GM23338 (cell line): ENCODE results near the gene BBS4. TPM values are rescaled to one million over a fixed set of nuclear protein-coding genes. Genes with fewer than 3 reads are reported as not detected.

Experiments
- ATAC-seq: fragments of 200-7000 bp; cut with Tn5 transposase; 3 replicates; pipeline ENCODE4 v1.9.1; 2020
- DNase-seq: peaks from one replicate; pipeline ENCODE4 v3.0.0-alpha.2; 2015; ENCODE audit warnings: low spot score
- H2AFZ ChIP-seq: fragments of 200-600 bp; sonication (generic); 2 replicates; pipeline ENCODE4 v1.8.0; 2016; ENCODE audit warnings: antibody characterized with exemption, mild to moderate bottlenecking, moderate library complexity
- H3F3A ChIP-seq: fragments of 200-600 bp; sonication (generic); replicated peaks from 2 replicates; pipeline ENCODE4 v1.8.0; 2017; ENCODE audit warnings: antibody characterized with exemption, mixed run types, low read depth
- H3K27ac ChIP-seq: fragments of 200-600 bp; sonication (generic); 2 replicates; pipeline ENCODE4 v1.6.1; 2016; ENCODE audit warnings: low read depth
- H3K27me3 ChIP-seq: fragments of 200-600 bp; sonication (generic); 2 replicates; pipeline ENCODE4 v1.8.0; 2016; ENCODE audit warnings: mild to moderate bottlenecking, mixed run types, moderate library complexity; ENCODE audit not compliant: insufficient read depth
- H3K36me3 ChIP-seq: fragments of 200-600 bp; sonication (generic); 2 replicates; pipeline ENCODE4 v1.8.0; 2016; ENCODE audit warnings: mild to moderate bottlenecking; ENCODE audit not compliant: insufficient read depth
- H3K4me1 ChIP-seq: fragments of 200-600 bp; sonication (generic); 2 replicates; pipeline ENCODE4 v1.8.0; 2016; ENCODE audit warnings: mild to moderate bottlenecking, moderate library complexity; ENCODE audit not compliant: insufficient read depth
- H3K4me2 ChIP-seq: fragments of 200-600 bp; sonication (generic); 2 replicates; pipeline ENCODE4 v1.7.1; 2017; ENCODE audit warnings: mixed run types
- H3K4me3 ChIP-seq: fragments of 200-600 bp; sonication (generic); 2 replicates; pipeline ENCODE4 v1.6.1; 2016; ENCODE audit warnings: mixed run types
- H3K79me2 ChIP-seq: fragments of 200-600 bp; sonication (generic); replicated peaks from 2 replicates; pipeline ENCODE4 v1.8.0; 2017; ENCODE audit warnings: mild to moderate bottlenecking; ENCODE audit not compliant: insufficient read depth
- H3K9me2 ChIP-seq: fragments of 200-600 bp; sonication (generic); 2 replicates; pipeline ENCODE4 v1.8.0; 2017; ENCODE audit not compliant: insufficient read depth
- H4K20me1 ChIP-seq: fragments of 200-600 bp; sonication (generic); replicated peaks from 2 replicates; pipeline ENCODE4 v1.8.0; 2017; ENCODE audit warnings: mild to moderate bottlenecking; ENCODE audit not compliant: insufficient read depth
- H3K27ac Mint-ChIP-seq: 2 replicates; pipeline ENCODE4 v1.8.0; 2020; ENCODE audit warnings: inconsistent platforms, mild to moderate bottlenecking, moderate library complexity, mixed read lengths
- H3K27me3 Mint-ChIP-seq: 3 replicates; pipeline ENCODE4 v1.8.0; 2022; ENCODE audit warnings: low read depth, mild to moderate bottlenecking, moderate library complexity, mixed read lengths, inconsistent platforms; ENCODE audit not compliant: insufficient read depth, poor library complexity
- H3K36me3 Mint-ChIP-seq: 3 replicates; pipeline ENCODE4 v1.8.0; 2021; ENCODE audit warnings: low read depth, mild to moderate bottlenecking, inconsistent platforms, moderate library complexity, mixed read lengths
- H3K4me1 Mint-ChIP-seq: 3 replicates; pipeline ENCODE4 v1.8.0; 2020; ENCODE audit warnings: mild to moderate bottlenecking, inconsistent platforms, mixed read lengths
- H3K4me3 Mint-ChIP-seq: 3 replicates; pipeline ENCODE4 v1.8.0; 2021; ENCODE audit warnings: moderate library complexity, mild to moderate bottlenecking, inconsistent platforms, mixed read lengths
- H3K9me3 Mint-ChIP-seq: 3 replicates; pipeline ENCODE4 v1.8.0; 2020; ENCODE audit warnings: moderate library complexity, mild to moderate bottlenecking, inconsistent platforms, mixed read lengths
- CREB1 ChIP-seq: fragments of 250-450 bp; sonication (Bioruptor Pico); IDR thresholded peaks from 2 replicates; pipeline ENCODE4 v1.5.0; 2020; ENCODE audit warnings: low read depth, mild to moderate bottlenecking, moderate library complexity
- CTCF ChIP-seq, 2 experiments: fragments of 200-600 bp in 1 of 2; sonication (generic) in 1 of 2; conservative IDR thresholded peaks; 2 replicates each; pipeline versions ENCODE4 v1.5.1 to v1.6.1; 2016 to 2017; ENCODE audit warnings: antibody characterized with exemption in 2 of 2, low read depth in 2 of 2, mild to moderate bottlenecking in 2 of 2, moderate library complexity in 1 of 2
- EZH2 ChIP-seq: fragments of 200-600 bp; sonication (generic); IDR thresholded peaks from one replicate; pipeline ENCODE4 v1.8.0; 2017; ENCODE audit warnings: antibody characterized with exemption, mild to moderate bottlenecking, low read depth; ENCODE audit not compliant: unreplicated experiment
- EZH2phosphoT487 ChIP-seq: fragments of 200-600 bp; sonication (generic); IDR thresholded peaks from one replicate; pipeline ENCODE4 v1.8.1; 2018; ENCODE audit warnings: antibody characterized with exemption; ENCODE audit not compliant: unreplicated experiment
- JUNB ChIP-seq: IDR thresholded peaks from one replicate; pipeline ENCODE4 v1.6.1; 2016; ENCODE audit warnings: antibody characterized with exemption; ENCODE audit not compliant: unreplicated experiment
- NANOG ChIP-seq: IDR thresholded peaks from 2 replicates; pipeline ENCODE4 v1.6.1; 2016; ENCODE audit warnings: antibody characterized with exemption, borderline replicate concordance
- POLR2AphosphoS5 ChIP-seq: IDR thresholded peaks from 2 replicates; pipeline ENCODE4 v1.6.1; 2016; ENCODE audit warnings: antibody characterized with exemption, low read depth
- STAT1 ChIP-seq: IDR thresholded peaks from one replicate; pipeline ENCODE4 v1.6.1; 2016; ENCODE audit warnings: antibody characterized with exemption; ENCODE audit not compliant: unreplicated experiment
- ZNF114 ChIP-seq: fragments of 250-450 bp; sonication (Bioruptor Pico); IDR thresholded peaks from 2 replicates; pipeline ENCODE4 v1.5.0; 2020; ENCODE audit warnings: mild to moderate bottlenecking, moderate library complexity
- ZNF331 ChIP-seq: fragments of 250-450 bp; sonication (Bioruptor Pico); IDR thresholded peaks from 2 replicates; pipeline ENCODE4 v1.5.0; 2020; ENCODE audit warnings: low read depth, mild to moderate bottlenecking, moderate library complexity
- polyA plus RNA-seq: library from polyadenylated mRNA; unstranded; fragments of >200 nt; fragmentation: Nextera tagmentation; extraction: Ambion mirVana; gene quantifications from 2 replicates; pipeline ENCODE4 v1.2.1, GENCODE V29; 2016
- total RNA-seq: library from RNA; depleted of rRNA; stranded (reverse); fragments of >200 nt; shearing (Covaris generic); gene quantifications from 2 replicates; pipeline ENCODE4 v1.2.3, GENCODE V29; 2014
- TF ChIP-seq, protein P1 (sequence below): IDR thresholded peaks from one replicate; pipeline ENCODE4 v1.6.1; 2018; ENCODE audit warnings: antibody characterized with exemption; ENCODE audit not compliant: unreplicated experiment
- TF ChIP-seq, protein P2 (sequence below): fragments of 250-450 bp; sonication (Bioruptor Pico); IDR thresholded peaks from 2 replicates; pipeline ENCODE4 v1.5.0; 2020; ENCODE audit warnings: mild to moderate bottlenecking, moderate library complexity
- TF ChIP-seq, protein P3 (sequence below): IDR thresholded peaks from 2 replicates; pipeline ENCODE4 v1.6.1; 2016; ENCODE audit warnings: antibody characterized with exemption

Gene BBS4
- total and polyA plus RNA-seq, 2 experiments from 2014 or later, result 22.2 to 40.8 TPM

- Histone ChIP-seq H3K4me2 (no peak overlapping the region), H3K9me2 (no peaks in the 10 kb centered on the region), H4K20me1 (no peaks in the 10 kb centered on the region), H2AFZ (no peak overlapping the region), H3K4me3 (no peak overlapping the region), H3K36me3 (peaks cover 13% of the 10 kb centered on the region; the same call in 1 of the 2 replicates), H3K79me2 (no peaks in the 10 kb centered on the region), H3K4me1 (no peaks in the 10 kb centered on the region), H3F3A (no peaks in the 10 kb centered on the region), H3K27ac (no peak overlapping the region), H3K27me3 (no peaks in the 10 kb centered on the region)
- no peaks in the 10 kb centered on the region; the same call in 2 of the 3 replicates for H3K9me3 Mint-ChIP-seq
- no peak overlapping the region for H3K4me3 Mint-ChIP-seq
- H3K4me1 Mint-ChIP-seq, result no peaks in the 10 kb centered on the region
- peaks cover 58% of the 10 kb centered on the region for H3K36me3 Mint-ChIP-seq
- DNase-seq (no peak), ATAC-seq (no peak)
- no peak overlapping the region for H3K27ac Mint-ChIP-seq
- TF ChIP-seq, protein P1, sequence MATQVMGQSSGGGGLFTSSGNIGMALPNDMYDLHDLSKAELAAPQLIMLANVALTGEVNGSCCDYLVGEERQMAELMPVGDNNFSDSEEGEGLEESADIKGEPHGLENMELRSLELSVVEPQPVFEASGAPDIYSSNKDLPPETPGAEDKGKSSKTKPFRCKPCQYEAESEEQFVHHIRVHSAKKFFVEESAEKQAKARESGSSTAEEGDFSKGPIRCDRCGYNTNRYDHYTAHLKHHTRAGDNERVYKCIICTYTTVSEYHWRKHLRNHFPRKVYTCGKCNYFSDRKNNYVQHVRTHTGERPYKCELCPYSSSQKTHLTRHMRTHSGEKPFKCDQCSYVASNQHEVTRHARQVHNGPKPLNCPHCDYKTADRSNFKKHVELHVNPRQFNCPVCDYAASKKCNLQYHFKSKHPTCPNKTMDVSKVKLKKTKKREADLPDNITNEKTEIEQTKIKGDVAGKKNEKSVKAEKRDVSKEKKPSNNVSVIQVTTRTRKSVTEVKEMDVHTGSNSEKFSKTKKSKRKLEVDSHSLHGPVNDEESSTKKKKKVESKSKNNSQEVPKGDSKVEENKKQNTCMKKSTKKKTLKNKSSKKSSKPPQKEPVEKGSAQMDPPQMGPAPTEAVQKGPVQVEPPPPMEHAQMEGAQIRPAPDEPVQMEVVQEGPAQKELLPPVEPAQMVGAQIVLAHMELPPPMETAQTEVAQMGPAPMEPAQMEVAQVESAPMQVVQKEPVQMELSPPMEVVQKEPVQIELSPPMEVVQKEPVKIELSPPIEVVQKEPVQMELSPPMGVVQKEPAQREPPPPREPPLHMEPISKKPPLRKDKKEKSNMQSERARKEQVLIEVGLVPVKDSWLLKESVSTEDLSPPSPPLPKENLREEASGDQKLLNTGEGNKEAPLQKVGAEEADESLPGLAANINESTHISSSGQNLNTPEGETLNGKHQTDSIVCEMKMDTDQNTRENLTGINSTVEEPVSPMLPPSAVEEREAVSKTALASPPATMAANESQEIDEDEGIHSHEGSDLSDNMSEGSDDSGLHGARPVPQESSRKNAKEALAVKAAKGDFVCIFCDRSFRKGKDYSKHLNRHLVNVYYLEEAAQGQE, result no peak
- TF ChIP-seq, protein P2, sequence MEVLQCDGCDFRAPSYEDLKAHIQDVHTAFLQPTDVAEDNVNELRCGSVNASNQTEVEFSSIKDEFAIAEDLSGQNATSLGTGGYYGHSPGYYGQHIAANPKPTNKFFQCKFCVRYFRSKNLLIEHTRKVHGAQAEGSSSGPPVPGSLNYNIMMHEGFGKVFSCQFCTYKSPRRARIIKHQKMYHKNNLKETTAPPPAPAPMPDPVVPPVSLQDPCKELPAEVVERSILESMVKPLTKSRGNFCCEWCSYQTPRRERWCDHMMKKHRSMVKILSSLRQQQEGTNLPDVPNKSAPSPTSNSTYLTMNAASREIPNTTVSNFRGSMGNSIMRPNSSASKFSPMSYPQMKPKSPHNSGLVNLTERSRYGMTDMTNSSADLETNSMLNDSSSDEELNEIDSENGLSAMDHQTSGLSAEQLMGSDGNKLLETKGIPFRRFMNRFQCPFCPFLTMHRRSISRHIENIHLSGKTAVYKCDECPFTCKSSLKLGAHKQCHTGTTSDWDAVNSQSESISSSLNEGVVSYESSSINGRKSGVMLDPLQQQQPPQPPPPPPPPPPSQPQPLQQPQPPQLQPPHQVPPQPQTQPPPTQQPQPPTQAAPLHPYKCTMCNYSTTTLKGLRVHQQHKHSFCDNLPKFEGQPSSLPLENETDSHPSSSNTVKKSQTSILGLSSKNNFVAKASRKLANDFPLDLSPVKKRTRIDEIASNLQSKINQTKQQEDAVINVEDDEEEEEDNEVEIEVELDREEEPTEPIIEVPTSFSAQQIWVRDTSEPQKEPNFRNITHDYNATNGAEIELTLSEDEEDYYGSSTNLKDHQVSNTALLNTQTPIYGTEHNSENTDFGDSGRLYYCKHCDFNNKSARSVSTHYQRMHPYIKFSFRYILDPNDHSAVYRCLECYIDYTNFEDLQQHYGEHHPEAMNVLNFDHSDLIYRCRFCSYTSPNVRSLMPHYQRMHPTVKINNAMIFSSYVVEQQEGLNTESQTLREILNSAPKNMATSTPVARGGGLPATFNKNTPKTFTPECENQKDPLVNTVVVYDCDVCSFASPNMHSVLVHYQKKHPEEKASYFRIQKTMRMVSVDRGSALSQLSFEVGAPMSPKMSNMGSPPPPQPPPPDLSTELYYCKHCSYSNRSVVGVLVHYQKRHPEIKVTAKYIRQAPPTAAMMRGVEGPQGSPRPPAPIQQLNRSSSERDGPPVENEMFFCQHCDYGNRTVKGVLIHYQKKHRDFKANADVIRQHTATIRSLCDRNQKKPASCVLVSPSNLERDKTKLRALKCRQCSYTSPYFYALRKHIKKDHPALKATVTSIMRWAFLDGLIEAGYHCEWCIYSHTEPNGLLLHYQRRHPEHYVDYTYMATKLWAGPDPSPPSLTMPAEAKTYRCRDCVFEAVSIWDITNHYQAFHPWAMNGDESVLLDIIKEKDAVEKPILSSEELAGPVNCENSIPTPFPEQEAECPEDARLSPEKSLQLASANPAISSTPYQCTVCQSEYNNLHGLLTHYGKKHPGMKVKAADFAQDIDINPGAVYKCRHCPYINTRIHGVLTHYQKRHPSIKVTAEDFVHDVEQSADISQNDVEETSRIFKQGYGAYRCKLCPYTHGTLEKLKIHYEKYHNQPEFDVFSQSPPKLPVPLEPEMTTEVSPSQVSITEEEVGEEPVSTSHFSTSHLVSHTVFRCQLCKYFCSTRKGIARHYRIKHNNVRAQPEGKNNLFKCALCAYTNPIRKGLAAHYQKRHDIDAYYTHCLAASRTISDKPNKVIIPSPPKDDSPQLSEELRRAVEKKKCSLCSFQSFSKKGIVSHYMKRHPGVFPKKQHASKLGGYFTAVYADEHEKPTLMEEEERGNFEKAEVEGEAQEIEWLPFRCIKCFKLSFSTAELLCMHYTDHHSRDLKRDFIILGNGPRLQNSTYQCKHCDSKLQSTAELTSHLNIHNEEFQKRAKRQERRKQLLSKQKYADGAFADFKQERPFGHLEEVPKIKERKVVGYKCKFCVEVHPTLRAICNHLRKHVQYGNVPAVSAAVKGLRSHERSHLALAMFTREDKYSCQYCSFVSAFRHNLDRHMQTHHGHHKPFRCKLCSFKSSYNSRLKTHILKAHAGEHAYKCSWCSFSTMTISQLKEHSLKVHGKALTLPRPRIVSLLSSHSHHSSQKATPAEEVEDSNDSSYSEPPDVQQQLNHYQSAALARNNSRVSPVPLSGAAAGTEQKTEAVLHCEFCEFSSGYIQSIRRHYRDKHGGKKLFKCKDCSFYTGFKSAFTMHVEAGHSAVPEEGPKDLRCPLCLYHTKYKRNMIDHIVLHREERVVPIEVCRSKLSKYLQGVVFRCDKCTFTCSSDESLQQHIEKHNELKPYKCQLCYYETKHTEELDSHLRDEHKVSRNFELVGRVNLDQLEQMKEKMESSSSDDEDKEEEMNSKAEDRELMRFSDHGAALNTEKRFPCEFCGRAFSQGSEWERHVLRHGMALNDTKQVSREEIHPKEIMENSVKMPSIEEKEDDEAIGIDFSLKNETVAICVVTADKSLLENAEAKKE (CRISPR knock-in tag), result no peak
- no peak for TF ChIP-seq ZNF331
- TF ChIP-seq NANOG, result no peak
- no peak for TF ChIP-seq CREB1 (CRISPR knock-in tag)
- no peak for TF ChIP-seq EZH2phosphoT487
- no peak for TF ChIP-seq POLR2AphosphoS5
- no peak for TF ChIP-seq JUNB
- TF ChIP-seq, protein P3, sequence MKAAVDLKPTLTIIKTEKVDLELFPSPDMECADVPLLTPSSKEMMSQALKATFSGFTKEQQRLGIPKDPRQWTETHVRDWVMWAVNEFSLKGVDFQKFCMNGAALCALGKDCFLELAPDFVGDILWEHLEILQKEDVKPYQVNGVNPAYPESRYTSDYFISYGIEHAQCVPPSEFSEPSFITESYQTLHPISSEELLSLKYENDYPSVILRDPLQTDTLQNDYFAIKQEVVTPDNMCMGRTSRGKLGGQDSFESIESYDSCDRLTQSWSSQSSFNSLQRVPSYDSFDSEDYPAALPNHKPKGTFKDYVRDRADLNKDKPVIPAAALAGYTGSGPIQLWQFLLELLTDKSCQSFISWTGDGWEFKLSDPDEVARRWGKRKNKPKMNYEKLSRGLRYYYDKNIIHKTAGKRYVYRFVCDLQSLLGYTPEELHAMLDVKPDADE, result no peak
- TF ChIP-seq EZH2, result no peak
- TF ChIP-seq CTCF (conservative IDR thresholded peaks at IDR 0.05; ENCODE audit: low read depth in 2 of 2), result no peak
- no peak for TF ChIP-seq ZNF114 (CRISPR knock-in tag)
- no peak for TF ChIP-seq STAT1
- H3K27me3 Mint-ChIP-seq, result peaks cover 3% of the 10 kb centered on the region
Observed at GRCh38 chr15:72758182-72758581, 72.2 kb downstream of the BBS4 start.
